Stimulated activated CD4-positive, alpha-beta T cell treated with anti-CD3 and anti-CD28 coated beads, Interleukin-1b, Interleukin-23, amount 100 ng/mL, for 24 hours (primary cell): ENCODE measurements around the gene JPH2.
A peak's percentile ranks its signal among the peaks of the same experiment; 100 is the strongest.
"Not testable (repeated sequence)": the region's sequence is repeated elsewhere in the genome, so short reads cannot be mapped to it uniquely, and the experiment has no call there.

Source experiments
- DNase-seq, 4 experiments: peaks; one replicate each; pipeline ENCODE4 v3.0.0-alpha.2; 2020; ENCODE audit warnings: low read depth in 4 of 4, low spot score in 1 of 4

The JPH2 gene

DNA sequence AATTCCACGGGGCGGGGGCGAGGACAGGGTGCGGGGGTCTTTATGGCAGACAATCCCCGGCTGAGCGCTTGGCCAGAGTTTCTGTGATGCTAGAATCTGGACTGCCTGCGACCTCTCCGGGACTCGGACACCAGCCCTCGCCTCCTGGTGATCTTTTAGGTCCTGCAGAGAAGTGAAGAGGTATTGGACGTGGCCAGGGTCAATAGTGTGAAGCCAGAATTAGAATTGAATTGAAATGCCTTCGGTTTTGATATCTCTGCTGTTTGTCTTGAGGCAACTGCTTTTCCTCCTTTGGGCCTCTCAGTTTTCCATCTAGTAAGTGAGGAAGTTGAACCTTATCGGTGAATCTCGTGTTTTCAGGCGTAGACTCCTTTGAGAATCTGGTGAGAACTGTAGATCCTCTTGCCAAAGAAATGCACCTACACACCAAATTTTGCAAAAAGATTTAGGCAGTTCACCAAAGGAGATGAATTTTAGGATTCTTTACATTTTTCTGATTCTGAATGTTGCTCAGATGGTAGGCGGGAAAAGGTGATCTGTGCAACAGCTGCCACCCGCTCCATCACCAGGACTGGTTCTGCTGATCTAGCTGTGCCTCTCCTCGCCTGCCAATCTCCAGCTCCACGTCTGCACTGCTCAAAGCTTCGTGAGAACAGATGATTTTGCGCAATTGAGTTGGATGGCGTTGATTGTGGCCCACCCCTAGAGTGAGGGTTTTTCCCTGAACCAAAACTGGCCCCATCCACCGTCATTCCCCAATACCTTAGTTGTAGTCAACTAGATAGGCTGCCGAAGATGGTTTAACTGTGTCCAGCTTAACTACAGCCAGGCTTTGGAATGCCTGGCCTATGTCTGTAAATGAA lies 24.4 kb upstream of the JPH2 start:
- no peak for DNase-seq

DNA sequence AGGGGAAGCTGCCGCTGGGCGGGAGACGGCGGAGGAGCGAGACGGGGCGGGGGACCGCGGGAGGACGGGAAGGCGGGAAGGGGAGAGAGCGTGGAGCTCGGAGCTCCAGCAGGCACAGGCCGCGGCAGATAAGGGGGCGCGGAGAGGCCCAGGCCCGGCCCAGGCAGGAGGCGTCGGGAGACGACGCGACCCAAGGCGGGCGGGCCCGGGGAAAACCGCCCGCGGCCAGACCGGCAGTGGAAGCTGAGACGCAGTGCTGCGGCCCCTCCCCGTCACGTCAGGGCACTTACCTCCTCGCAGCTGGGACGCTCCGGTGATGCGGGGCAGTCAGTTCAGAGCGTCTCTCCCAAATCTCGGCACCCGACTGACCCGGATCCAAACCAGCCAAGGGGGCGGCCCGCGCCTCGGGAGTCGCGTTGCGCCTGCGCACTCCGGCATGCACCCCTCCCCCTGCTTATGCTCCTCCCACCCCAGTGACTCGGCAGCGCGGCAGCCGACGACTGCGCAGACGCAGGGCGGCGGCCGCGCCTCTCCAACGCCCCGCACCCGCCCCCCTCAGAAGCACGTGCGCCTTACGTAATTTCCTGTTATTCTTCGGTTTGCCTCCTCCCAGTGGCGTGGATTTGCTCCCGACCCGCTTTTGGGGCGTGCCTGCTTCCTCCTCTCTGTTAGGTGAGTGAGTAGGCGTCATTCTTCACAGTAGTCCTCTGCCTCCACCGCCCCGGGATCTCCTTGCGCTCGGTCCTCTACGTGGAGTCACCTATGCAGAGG lies 23.6 kb upstream of the JPH2 start, which contains the start of gene OSER1:
TSS of gene OSER1 (minus strand) at position 366 of the 771 bp plus-strand sequence. CDS start 3,814 bp downstream, outside the sequence.
- peak; percentile 85 to 95 (median 94) for DNase-seq

DNA sequence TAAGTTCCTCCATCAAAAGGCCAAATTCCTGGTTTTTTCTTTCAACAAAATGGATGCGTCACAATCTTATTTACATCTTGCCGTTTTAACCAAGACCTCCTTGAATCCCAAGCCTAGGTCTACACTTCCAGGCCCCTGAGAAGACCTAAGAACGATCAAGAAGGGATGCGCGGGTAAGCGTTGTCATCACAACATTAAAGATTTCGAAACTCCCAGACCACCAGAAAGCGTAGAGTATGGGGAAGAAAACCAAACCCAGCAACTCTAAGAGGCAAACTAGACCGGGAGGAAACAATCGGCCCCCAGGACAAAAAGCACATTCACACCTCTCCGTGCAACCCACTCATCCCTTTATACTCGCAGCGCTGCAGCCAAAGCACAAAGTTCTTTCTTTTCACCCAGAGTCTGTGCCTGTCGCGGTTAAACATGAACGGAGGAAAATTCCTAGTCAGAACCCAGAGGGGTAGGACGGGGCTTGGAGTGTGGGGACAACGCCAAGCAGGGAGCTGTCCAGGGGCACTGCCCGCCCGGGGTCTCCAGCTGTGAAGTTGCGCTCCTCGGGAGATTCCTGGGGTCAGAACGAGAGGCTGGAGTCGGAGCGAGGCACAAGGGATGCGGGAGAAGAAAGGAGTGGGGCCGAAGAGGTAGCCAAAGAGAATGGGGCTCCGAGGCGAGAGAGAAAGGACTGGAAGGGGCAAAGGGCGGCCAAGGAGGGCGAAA lies 22.9 kb upstream of the JPH2 start:
- DNase-seq, result no peak

DNA sequence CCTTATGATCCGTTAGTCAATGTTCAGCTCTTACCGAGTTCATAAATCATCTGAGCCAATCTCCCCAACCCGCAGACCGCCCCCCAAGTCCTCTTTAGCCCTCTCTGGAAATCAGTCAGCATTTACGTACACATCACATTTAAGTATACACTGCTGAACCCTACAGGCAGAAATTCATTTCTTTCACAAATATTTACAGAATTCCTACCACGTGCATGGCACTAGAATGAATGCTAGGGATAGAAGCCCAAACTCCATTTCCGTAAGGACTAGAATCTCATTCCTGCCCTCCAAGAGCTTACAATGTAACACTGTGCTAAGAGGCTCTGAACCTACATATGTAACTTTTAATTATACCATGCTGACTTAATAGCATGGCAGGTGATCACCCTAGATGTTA lies 21.8 kb upstream of the JPH2 start:
- DNase-seq, result no peak

DNA sequence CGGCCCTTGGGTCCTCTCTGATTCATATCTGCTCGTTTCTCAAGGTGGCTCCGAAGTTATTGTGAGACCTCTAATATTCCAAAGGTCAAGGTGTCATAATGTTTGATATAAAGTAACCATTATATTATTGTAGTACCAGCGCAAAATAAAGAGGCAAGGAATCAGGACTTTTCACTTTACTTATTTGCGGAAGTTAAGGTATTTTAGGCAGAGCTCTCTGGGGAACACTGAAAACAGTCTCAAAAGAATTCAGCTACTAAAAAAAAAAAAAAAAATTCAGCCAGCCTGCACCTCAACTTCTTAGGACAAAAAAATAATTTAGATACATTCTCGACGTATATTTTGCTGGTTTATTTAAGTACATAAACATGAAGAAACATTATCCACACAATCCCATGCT lies 21.2 kb upstream of the JPH2 start:
- DNase-seq, result no peak

DNA sequence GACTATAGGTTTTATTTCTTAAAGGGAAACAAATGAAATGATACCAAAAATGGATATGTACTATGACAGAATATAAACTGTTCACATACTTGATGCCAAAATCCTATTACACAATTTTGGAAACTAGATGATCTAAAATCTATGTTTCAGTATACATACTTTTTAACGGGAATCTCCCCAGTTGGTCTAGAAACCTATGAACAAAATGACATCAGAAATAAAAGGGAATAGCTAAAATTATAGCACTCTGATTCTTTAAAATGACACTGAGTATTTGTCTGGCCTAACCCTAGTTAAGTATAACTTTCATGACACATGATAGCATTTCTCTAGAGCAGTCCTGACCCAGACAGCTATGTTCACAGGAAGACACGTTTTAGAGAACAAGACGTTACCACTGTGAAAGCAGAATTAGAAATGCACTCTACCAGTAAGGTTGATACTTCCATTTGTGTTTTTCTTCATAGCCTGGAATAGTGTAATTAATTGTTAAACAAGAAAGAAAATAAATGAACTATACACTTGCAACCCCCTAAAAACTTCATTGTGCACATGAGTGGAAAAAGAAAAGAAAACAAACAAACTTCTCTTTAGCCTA lies 20.2 kb upstream of the JPH2 start:
- DNase-seq, result no peak

DNA sequence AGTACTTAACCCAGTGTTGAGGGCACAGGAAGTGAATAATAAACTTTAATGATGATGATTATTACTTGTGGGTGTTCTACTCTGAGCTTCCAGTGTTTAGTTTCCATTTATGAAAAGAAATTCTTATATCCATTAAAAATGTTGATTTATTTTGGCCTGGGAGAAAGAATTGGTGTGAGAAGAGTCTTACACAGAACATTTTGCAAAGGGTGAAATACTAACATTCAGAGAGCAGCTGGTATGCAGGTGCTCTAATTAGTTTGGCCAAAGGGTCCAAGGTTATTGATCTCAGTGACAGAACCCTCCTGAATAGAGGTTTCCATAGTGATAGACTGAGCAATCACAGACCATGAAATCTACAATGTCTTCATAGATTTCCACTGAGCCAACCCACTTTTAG lies 19.1 kb upstream of the JPH2 start:
- no peak for DNase-seq

DNA sequence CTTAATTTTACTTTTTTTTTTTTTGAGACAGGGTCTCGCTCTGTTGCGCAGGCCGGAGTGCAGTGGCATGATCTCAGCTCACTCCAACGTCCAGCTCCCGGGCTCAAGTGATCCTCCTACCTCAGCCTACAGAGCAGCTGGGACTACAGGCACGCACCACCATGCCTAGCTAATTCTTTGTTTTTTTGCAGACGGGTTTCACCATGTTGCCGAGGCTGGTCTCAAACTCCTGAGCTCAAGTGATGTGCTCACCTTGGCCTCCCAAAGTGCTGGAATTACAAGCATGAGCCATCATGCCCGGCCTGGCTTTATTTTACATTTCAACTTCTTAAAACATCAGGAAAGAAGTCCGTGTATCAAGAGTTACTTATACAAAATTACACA lies 17.8 kb upstream of the JPH2 start:
- DNase-seq, result no peak

DNA sequence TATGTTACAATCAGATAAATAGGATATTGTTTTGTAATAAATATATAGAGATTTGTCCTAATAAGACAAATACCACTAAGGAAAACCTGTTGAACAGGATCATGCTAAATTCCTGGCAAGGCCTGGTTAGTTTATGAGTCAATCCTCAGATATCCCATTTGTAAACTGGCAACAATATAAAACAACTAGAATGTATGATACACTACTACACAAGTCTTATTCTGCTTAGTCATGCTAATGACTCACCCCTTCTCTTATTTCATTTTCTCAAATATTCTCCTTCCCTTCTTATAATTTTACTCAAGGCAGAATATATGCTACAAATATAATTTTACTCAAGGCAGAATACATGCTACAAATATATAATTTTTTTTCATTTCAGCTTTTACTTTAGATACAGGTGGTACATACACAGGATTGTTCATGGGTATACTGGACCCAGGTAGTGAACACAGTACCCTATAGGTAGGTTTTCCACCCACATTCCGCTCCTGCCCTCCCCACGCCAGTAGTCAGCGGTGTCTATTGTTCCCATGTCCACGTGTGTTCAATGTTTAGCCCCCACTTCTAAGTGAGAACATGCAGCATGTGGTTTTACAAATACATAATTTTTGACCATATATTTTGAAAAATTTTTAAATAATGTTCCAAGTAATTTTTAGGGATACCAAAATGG lies 17.3 kb upstream of the JPH2 start:
- no peak for DNase-seq

DNA sequence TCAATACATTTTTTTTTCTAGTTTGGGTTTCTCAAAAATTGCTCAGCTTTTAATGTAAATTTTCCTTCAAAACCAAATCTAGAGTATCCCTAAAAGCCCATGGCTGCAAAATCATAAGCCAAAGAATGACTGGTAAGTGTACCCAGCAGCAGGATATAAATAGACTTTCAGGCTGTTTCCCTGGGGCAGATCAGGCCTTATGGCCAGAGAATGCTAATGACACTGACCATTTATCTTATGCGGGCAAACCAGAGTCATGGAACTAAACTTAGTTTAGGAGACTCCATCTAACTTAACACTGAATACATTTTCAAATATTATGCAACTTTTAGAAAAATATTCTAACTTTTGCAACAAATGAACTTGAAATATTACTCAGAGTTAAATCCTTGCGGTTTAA lies 16.2 kb upstream of the JPH2 start:
- no peak for DNase-seq

DNA sequence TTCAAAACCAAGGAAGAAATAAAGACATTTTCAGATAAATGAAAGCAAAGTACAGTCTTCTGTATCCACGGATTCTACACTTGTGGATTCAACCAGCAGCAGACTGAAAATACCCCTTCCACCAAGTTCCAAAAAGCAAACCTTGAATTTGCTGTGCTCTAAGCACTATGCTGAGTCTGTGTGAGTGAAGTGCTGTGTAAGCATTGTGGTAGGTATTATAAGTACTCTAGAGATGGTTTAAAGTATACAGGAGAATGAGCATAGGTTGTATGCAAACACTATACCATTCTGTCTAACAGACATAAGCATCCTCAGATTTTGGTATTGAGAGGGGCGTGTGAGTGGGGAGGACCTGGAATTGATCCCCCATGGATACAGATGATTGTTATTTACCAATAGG lies 14.0 kb upstream of the JPH2 start:
- DNase-seq, result no peak

DNA sequence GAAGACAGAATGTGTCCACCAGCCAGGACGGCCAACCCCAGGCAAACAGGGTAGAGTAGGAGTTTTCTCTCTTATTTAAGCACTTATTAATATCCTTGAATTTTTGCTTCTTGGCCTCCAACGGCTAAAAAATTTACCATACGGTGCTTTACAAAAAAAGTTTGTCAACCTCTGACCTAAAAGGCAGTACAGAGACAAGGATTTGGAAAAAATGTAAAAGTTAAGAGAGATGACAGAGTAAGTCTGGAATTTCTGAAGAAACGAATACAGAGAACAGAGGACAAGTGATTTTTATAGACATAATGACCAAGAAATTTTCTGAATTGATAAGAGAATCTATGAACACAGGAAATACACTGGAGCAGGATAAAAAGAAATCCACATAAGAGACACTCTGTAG lies 13.4 kb upstream of the JPH2 start:
- no peak for DNase-seq

DNA sequence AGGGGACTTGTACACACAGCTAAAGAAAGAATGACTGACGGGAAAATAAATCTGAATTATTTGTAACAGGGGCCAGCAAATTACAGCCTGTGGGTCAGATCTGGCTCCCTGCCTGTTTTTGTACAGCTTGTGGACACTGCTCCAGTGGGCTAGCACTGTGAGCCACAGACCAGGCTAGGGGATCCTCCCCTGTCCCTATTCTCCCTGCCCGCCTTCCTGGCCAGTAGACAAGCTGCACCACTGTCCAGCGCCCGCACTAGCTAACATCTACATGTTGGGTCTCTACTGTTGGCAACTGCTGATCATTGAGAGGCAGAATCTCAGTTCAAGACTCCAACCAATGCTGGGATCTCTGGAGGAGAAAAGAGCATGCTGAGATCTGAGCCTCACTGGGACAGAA lies 12.9 kb upstream of the JPH2 start:
- DNase-seq, result no peak

DNA sequence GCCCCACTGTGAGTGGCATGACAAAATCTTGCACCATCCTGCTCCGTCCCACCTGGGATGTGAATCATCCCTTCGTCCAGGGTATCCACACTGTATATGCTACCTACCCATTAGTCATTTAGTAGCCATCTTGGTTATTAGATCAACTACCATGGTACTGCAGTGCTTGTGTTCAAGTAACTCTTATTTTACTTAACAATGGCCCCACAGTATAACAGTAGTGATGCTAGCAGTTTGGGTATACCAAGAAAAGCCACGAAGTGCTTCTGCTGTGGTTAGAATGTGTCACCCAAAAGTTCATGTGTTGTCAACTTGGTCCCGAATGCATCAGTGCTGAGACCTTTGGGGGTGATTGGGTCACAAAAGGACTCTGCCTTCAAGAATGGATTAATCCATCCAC lies 11.9 kb upstream of the JPH2 start:
- no peak for DNase-seq

DNA sequence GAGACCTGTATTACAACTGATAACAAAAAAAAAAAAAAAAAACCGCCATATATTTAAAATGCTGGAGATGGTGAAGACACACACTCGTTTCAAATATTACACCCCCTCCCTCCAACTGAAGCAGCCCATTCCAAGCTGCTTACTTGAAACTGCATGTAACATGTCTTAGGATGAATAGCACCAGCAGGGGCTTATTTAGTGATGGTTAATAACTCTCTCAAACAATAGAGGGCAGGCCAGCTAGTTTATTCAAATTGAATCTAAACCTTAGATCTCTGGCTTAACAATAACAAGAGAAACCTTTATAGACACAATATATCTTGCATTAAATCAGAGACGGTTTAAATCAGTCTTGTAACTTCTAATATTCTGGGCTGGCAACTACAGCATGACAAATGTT lies 9.3 kb upstream of the JPH2 start:
- no peak for DNase-seq

DNA sequence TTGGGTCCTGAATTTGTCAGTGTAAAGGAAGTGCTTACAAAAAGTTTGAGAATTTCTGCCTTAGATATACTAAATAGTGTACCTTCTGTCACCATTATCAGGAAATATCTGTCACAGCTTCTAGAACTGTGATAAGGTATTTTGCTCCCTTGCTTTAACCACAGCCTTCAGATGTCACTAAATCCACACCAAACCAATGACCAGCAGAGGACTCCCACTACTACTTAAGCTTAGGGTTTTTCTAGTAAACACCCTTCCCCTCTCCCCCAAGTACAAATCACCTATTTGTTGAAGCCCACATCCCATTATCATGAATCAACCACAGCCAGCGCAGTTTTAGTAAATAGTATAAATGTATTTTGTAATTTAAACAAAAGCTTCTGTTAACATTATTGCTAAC lies 8.6 kb upstream of the JPH2 start:
- no peak for DNase-seq

DNA sequence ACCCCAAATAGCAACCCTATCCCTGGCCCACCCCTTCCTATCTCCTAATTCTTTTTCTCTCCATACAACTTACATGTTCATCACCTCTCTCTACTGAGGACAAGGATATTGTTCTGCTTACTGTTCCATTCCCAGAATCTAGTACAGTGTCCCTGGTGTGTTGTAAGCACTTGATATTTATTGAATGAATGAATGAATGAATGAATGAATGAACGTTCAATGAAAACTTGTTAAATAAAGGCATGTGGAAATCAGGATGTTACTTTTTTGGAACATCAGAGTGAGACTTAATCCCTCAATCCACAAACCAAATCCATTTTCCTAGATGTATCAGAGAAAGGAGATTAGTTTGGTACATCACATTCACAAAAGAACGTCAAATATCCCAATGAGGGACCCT lies 6.8 kb upstream of the JPH2 start:
- DNase-seq, result no peak

DNA sequence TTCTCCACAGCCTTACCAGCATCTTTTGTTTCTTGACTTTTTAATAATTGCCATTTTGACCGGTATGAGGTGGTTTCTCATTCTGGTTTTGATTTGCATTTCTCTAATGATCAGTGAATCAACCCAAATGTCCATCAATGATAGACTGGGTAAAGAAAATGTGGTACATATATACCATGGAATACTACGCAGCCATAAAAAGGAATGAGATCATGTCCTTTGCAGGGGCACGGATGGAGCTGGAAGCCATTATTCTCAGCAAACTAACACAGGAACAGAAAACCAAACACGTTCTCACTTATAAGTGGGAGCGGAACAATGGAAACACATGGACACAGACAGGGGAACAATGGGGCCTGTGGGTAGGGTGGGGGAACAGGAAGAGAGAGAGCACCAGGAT lies 4.7 kb upstream of the JPH2 start:
- not testable (repeated sequence) for DNase-seq

DNA sequence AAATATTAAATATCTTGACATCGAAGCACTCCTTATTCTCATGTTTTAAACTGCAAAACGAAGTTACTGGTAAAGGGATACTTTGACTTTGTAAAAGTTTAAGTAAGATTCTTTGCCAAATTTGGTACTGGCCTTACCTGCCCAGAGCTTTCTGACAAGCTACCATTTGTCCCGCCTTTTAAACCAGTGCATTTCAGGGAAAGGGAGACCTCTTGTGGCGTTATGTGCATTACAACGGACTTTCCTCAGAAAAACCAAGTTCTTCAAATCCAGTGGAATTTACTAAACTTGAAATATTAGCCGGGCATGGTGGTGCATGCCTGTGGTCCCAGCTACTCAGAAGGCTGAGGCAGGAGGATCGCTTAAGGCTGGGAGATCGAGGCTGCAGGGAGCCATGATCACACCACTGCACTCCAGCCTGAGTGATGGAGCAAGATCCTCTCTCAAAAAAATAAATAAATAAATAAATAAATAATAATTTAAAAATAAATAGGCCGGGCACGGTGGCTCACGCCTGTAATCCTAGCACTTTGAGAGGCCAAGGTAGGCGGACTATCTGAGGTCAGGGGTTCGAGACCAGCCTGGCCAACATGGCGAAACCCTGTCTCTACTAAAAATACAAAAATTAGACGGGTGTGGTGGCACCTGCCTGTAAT lies 3.3 kb upstream of the JPH2 start:
- peak in 3 of 4 experiments; percentile 8 to 17 (median 15) for DNase-seq

DNA sequence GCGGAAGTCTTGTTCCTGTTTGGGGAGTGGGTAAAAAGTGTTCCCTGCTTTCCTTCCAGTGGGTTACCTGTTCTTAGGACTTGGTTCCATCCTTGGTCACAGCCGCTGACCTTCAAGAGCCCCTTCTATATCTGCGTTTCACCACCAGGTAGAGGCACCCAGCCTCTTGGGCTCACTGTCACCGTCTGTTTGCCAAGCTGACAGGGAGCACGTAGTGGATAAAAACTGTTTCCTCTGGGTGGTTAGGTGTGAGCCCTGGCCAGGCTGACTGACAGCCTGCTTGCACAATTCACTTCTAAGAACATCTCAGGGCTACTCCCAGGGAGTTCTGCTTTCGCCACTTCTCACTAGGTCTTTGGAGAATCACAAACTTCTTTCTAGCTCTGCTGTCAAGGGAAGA lies 1.8 kb upstream of the JPH2 start:
- no peak for DNase-seq
